HUES48 (cell line): ENCODE data around the gene SPARC.

Experiments used
- H3K27ac ChIP-seq: one replicate; pipeline ENCODE4 v1.7.0; 2013; ENCODE audit warnings: low read depth, low read length, inconsistent platforms
- H3K27me3 ChIP-seq: 2 replicates; pipeline ENCODE4 v1.6.1; 2013; ENCODE audit warnings: mild to moderate bottlenecking, low read length; ENCODE audit not compliant: control insufficient read depth, insufficient read depth
- H3K36me3 ChIP-seq: 2 replicates; pipeline ENCODE4 v1.6.1; 2013; ENCODE audit warnings: low read length; ENCODE audit not compliant: control insufficient read depth, insufficient read depth
- H3K4me1 ChIP-seq: 2 replicates; pipeline ENCODE4 v1.6.1; 2013; ENCODE audit warnings: mild to moderate bottlenecking, low read length; ENCODE audit not compliant: control insufficient read depth, insufficient read depth
- H3K4me3 ChIP-seq: 2 replicates; pipeline ENCODE4 v1.5.1; 2013; ENCODE audit warnings: mild to moderate bottlenecking, low read depth, low read length
- H3K9ac ChIP-seq: 2 replicates; pipeline ENCODE4 v1.6.1; 2013; ENCODE audit warnings: mild to moderate bottlenecking, low read depth, low read length, moderate library complexity
- H3K9me3 ChIP-seq: 2 replicates; pipeline ENCODE4 v1.6.1; 2013; ENCODE audit warnings: low read length; ENCODE audit not compliant: control insufficient read depth, insufficient read depth

The SPARC gene

DNA sequence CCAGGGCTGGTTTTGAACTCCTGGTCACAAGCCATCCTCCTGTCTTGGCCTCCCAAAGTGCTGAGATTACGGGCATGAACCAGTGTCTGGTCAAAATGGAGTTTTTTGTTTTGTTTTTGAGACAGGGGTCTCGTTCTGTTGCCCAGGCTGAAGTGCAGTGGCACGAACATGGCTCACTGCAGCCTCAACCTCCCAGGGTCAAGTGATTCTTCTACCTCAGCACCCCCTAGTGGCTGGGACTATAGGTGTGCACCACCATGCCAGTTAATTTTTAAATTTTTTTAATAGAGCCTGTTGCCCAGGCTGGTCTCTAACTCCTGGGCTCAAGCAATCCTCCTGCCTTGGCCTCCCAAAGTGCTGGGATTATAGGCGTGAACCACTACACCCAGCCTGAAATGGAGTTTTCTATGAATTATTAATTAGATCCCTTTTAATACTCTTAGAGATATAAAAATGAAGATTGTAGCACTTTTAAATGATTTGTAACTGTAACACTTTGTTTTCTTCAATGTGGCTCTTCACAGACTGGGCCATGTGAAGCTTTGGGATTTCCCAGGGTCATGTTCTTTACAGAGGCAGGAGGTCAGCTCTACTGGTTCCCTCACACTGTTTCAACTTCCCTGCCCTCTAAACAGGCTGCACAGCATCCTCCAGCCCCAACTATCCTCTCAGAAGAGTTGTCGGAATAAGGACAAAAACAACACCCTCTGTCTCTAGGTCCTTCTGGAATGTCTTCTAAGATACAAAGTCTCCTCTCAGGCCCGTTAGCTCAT, 32.7 kb upstream of the SPARC start:
- no peak overlapping the region for H3K27ac ChIP-seq

DNA sequence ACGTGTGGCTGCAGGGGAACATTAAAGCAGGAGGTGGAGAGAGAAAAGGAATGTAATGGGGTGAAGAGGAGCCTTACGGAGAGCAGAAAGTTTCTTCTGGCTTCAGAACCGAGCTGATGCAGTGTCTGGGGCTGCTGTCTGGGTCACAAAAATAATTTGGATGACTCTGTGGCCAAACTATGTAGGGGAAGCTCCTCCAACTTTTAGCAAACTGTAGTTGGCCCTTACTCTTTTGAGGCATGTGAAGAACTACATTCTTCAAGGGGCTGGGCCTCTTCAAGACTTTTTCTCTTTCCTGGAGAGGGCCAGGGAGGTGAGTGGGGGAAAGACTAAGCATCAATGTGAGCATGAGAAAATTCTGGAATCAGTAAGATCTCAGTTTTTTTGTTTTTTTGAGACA, 31.9 kb upstream of the SPARC start:
- Histone ChIP-seq H3K9ac (no peak overlapping the region), H3K4me1 (peaks cover 15% of the 10 kb centered on the region), H3K27ac (no peak overlapping the region)

More for the DNA sequence above, 32.7 kb upstream of the SPARC start:
- Histone ChIP-seq H3K9ac (no peak overlapping the region), H3K36me3 (no peaks in the 10 kb centered on the region), H3K4me1 (peaks cover 15% of the 10 kb centered on the region), H3K27me3 (no peaks in the 10 kb centered on the region), H3K4me3 (no peak overlapping the region), H3K9me3 (no peaks in the 10 kb centered on the region)

DNA sequence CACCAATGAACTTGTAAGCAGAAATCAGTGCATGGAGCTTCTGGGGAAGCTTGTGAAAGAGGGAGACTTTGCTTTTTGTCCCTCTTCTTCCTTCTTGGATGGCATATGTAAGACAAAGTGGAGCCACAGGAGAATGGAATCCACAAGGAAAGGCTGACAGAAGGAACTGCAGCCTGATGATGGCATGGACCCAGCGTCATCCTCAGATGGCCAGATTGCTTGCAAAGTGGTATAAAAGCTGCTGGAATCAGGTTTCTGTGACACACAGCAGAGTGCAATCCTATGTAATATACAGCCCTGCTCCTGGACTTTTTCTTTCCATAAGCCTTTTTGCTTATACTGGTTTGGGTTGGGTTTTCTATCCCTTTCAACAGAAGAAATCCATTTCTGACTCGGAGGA, 31.4 kb upstream of the SPARC start:
- H3K9me3 ChIP-seq = no peaks in the 10 kb centered on the region

More for the DNA sequence above, 31.9 kb upstream of the SPARC start:
- H3K4me3 ChIP-seq = no peak overlapping the region
- no peaks in the 10 kb centered on the region for H3K9me3 ChIP-seq
- no peaks in the 10 kb centered on the region for H3K27me3 ChIP-seq
- no peaks in the 10 kb centered on the region for H3K36me3 ChIP-seq

DNA sequence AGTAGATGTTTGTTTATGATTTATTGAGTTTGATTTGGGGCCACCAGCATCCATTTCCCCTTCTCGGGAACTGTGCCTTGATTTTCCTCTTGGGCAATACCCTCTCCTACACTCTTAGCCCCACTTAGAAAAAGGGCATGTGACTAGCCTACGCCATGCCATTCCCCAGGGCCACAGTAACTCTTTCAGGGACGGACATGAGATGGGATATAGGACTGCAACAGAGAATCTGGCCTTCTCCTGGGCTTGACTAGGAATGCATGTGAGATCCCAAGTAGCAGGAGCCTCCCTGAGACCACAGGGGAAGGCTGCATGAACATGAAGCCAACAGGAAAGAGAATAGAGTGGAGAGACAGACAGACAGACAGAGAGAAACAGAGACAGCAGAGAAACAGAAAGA, 30.7 kb upstream of the SPARC start:
- H3K36me3 ChIP-seq = no peaks in the 10 kb centered on the region
- no peak overlapping the region for H3K9ac ChIP-seq
- no peaks in the 10 kb centered on the region for H3K27me3 ChIP-seq
- no peak overlapping the region for H3K27ac ChIP-seq
- peaks cover 15% of the 10 kb centered on the region for H3K4me1 ChIP-seq
- no peaks in the 10 kb centered on the region for H3K9me3 ChIP-seq
- H3K4me3 ChIP-seq = no peak overlapping the region

More for the DNA sequence above, 31.4 kb upstream of the SPARC start:
- no peak overlapping the region for H3K9ac ChIP-seq
- H3K36me3 ChIP-seq = no peaks in the 10 kb centered on the region
- no peak overlapping the region for H3K27ac ChIP-seq
- H3K4me3 ChIP-seq = no peak overlapping the region
- no peaks in the 10 kb centered on the region for H3K27me3 ChIP-seq
- H3K4me1 ChIP-seq = peaks cover 15% of the 10 kb centered on the region

DNA sequence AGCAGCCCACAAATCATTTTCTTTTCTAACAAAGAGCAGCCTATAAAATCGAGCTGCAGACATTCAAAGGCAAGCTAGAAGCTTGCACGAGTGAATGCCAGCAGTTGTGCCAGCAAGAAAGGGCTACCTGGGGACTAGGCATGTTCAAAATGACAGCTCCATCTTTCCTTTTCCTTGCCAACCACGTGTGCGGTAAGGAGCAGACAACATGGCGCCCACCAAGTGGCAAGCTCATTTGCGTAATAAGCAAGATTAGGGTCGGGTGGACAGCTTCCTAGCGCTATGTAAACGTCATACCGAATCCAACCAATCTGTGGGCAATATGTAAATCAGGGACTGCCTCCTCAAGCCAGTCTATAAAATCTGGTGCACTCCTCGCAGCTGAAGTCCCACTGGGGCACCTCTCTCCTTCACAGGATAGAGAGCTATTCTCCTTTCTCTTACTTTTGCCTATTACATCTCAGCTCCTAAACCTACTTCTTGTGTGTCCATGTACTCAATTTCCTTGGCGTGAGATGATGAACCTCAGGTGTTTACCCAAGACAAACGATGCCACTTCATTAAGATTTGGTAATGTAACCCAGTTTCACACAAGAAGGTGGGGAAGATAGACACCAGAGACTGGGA, 22.5 kb upstream of the SPARC start:
- Histone ChIP-seq H3K9me3 (no peaks in the 10 kb centered on the region), H3K4me1 (no peaks in the 10 kb centered on the region), H3K36me3 (no peaks in the 10 kb centered on the region), H3K27ac (no peak overlapping the region), H3K9ac (no peak overlapping the region), H3K4me3 (no peak overlapping the region), H3K27me3 (no peaks in the 10 kb centered on the region)

DNA sequence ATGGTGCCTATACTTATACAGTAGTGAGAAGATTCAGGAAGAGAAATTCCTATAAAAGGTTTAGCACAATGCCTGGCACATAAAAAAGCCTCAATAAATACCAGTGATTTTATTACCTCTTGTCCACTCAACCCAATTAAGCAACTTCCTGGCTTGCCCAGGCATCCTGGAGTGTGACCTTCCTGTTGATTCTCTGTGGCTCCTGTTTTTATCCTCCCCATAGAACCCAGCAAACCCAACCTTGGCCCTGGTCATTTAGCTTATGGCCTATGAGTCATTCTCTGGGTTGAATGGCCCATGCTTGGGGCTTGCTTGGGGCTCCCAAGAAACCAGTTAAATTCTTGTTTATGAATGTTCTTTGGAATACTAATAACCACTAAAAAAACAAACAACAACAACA, 21.4 kb upstream of the SPARC start:
- Histone ChIP-seq H3K4me1 (no peaks in the 10 kb centered on the region), H3K4me3 (no peak overlapping the region), H3K9me3 (no peaks in the 10 kb centered on the region), H3K27me3 (no peaks in the 10 kb centered on the region), H3K9ac (no peak overlapping the region), H3K27ac (no peak overlapping the region), H3K36me3 (no peaks in the 10 kb centered on the region)

DNA sequence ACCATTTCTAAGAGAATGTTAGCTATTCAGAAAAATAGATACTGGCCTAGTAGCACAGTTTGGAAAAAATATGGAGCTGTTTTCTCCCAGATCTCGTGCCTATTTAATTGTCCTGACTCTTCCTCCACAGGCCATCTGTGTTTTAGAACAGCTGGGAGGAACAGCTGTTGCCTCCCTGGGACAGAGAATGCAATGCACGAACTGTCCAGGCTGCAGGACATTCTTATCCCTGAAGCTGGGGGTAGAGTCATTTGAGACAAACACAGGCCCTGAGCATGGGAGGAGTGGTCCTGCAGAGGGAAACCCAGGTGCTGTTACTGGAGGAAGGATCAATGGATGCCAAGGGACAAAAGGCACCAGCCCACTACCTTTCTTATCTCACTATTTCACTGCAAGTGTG, 20.9 kb upstream of the SPARC start:
- Histone ChIP-seq H3K9ac (no peak overlapping the region), H3K4me3 (no peak overlapping the region), H3K36me3 (no peaks in the 10 kb centered on the region), H3K27ac (no peak overlapping the region), H3K9me3 (no peaks in the 10 kb centered on the region), H3K27me3 (no peaks in the 10 kb centered on the region), H3K4me1 (no peaks in the 10 kb centered on the region)

DNA sequence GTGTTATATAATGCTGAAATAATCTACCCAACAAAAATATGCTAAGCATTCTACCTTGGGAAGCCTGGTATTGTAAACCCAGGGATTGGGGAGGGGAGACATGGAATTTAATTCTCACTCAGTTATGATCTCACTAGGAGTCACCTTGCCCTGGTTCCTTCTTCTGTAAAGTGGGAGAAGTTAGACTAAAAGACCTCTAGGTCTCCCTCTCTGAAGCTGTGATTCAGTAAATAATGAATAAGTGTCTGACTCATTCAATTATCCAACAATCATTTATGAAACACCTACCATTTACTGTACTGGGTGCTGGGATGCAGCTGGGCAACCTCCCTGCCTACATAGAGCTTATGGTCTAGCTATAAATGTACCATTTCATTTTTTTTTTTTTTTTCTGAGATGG, 20.2 kb upstream of the SPARC start:
- Histone ChIP-seq H3K36me3 (no peaks in the 10 kb centered on the region), H3K4me1 (no peaks in the 10 kb centered on the region), H3K27me3 (no peaks in the 10 kb centered on the region), H3K27ac (no peak overlapping the region), H3K4me3 (no peak overlapping the region), H3K9me3 (no peaks in the 10 kb centered on the region), H3K9ac (no peak overlapping the region)

DNA sequence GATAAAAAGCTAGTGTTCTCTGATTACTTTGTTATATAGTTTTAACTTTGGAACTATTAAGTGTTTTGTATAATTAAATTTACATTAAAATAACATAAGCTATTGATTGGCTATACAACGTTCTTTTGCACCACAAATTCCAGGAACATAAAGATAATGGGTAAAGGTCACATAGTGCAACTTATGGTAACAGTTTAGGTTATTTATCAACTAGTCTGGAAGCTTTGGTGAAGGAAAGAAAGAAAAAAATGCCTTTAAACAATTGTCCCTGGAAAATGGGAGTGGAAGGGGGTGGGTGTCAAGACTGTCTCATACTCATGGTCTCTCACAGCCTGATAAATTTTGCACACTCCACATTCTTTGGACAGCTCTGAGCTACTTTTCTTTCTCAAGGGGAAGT, 17.1 kb upstream of the SPARC start:
- H3K9ac ChIP-seq = no peak overlapping the region
- H3K27me3 ChIP-seq = no peaks in the 10 kb centered on the region
- no peak overlapping the region for H3K4me3 ChIP-seq
- H3K27ac ChIP-seq = no peak overlapping the region
- peaks cover 7% of the 10 kb centered on the region for H3K4me1 ChIP-seq
- H3K9me3 ChIP-seq = no peaks in the 10 kb centered on the region
- H3K36me3 ChIP-seq = no peaks in the 10 kb centered on the region

DNA sequence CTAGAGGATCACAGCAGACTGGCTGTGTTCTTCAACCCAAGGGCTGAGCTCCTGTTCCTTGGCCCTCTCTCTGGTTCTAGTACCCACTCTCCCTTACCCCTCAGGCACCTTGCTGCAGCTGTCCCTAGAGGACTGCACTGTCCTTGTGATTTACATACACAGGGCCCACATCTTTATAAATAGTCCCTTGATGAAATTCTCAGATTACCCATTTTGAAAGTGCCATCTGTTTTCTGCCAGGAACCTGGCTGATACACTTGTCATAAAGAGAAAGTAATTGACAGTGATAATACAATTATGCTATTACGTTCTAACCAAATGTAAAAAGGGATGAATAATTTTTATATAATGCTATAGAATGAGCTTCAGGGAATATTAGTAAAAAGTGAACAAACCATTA, 16.5 kb upstream of the SPARC start:
- H3K4me3 ChIP-seq = no peak overlapping the region
- H3K27me3 ChIP-seq = no peaks in the 10 kb centered on the region
- no peaks in the 10 kb centered on the region for H3K9me3 ChIP-seq
- no peak overlapping the region for H3K9ac ChIP-seq
- H3K27ac ChIP-seq = no peak overlapping the region
- H3K4me1 ChIP-seq = peaks cover 9% of the 10 kb centered on the region
- no peaks in the 10 kb centered on the region for H3K36me3 ChIP-seq

DNA sequence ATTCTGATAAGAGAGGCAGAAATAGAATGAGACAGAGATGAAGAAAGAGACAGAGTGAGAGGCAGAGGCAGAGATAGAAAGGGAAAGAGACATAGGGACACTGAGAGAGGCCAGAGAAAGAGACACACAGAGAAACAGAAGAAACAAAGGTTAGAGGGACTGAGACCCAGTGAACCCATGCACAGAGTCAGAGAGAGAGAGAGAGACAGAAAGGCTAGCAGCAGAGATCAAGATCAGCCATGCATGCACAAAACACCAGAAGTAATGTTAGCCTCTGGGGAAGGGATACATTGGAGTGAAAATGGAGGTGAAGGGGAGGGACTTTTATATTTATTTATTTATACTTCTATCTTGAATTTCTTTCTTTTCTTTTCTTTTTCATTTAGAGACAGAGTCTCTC, 14.1 kb upstream of the SPARC start:
- Histone ChIP-seq H3K9me3 (no peaks in the 10 kb centered on the region), H3K27me3 (no peaks in the 10 kb centered on the region), H3K9ac (no peak overlapping the region), H3K4me1 (peaks cover 24% of the 10 kb centered on the region), H3K4me3 (no peak overlapping the region), H3K36me3 (no peaks in the 10 kb centered on the region), H3K27ac (no peak overlapping the region)
